GM18868 (cell line): Measurements from ENCODE around the gene ANAPC15.
A peak's percentile ranks its signal among the peaks of the same experiment; 100 is the strongest.

Experiments
- ATAC-seq: cut with Tn5 transposase; IDR thresholded peaks from one replicate; pipeline ENCODE4 v1.9.1; 2021; ENCODE audit warnings: mild to moderate bottlenecking, moderate library complexity; ENCODE audit not compliant: unreplicated experiment

Gene ANAPC15

GRCh38 chr11:72088076-72088808 is 24.3 kb downstream of the ANAPC15 start:
- ATAC-seq: no peak

- no peak for ATAC-seq
Observed at GRCh38 chr11:72085621-72086351, 26.7 kb downstream of the ANAPC15 start.

- ATAC-seq: no peak
Observed at GRCh38 chr11:72084965-72085364, 27.5 kb downstream of the ANAPC15 start.

- ATAC-seq: no peak
Observed at GRCh38 chr11:72084076-72084475, 28.4 kb downstream of the ANAPC15 start.

GRCh38 chr11:72083414-72083813 is 29.1 kb downstream of the ANAPC15 start:
- no peak for ATAC-seq

GRCh38 chr11:72081821-72082453 is 30.6 kb downstream of the ANAPC15 start:
- no peak for ATAC-seq

GRCh38 chr11:72081184-72081644 is 31.3 kb downstream of the ANAPC15 start:
- ATAC-seq: no peak

- peak; percentile 91 for ATAC-seq
Observed at GRCh38 chr11:72080326-72081183, 31.9 kb downstream of the ANAPC15 start, which contains the start of the genes LRRC51 and NUMA1. Gene LRRC51 (plus strand): TSS chr11:72080850. CDS start chr11:72089084, 8,234 bp downstream. Gene NUMA1 (minus strand): TSS chr11:72080542. CDS start chr11:72035943, 44,599 bp downstream.

GRCh38 chr11:72079819-72080325 is 32.6 kb downstream of the ANAPC15 start:
- no peak for ATAC-seq

GRCh38 chr11:72078477-72078876 is 34.0 kb downstream of the ANAPC15 start:
- no peak for ATAC-seq

- ATAC-seq: no peak
Observed at GRCh38 chr11:72075756-72076155, 36.7 kb downstream of the ANAPC15 start.

- no peak for ATAC-seq
Observed at GRCh38 chr11:72075109-72075508, 37.4 kb downstream of the ANAPC15 start.

GRCh38 chr11:72072348-72072747 is 40.1 kb downstream of the ANAPC15 start:
- ATAC-seq: no peak

- no peak for ATAC-seq
Observed at GRCh38 chr11:72070491-72070890, 42.0 kb downstream of the ANAPC15 start.

GRCh38 chr11:72069787-72070251 is 42.7 kb downstream of the ANAPC15 start:
- ATAC-seq: no peak

GRCh38 chr11:72069200-72069599 is 43.3 kb downstream of the ANAPC15 start:
- ATAC-seq: no peak

- no peak for ATAC-seq
Observed at GRCh38 chr11:72067676-72068075, 44.8 kb downstream of the ANAPC15 start.

- no peak for ATAC-seq
Observed at GRCh38 chr11:72067266-72067665, 45.2 kb downstream of the ANAPC15 start.

GRCh38 chr11:72066855-72067254 is 45.6 kb downstream of the ANAPC15 start:
- ATAC-seq: no peak

GRCh38 chr11:72061739-72062396 is 50.6 kb downstream of the ANAPC15 start:
- ATAC-seq: no peak
